GM04503 (cell line): ENCODE results near the gene SLC30A1.
A peak's percentile ranks its signal among the peaks of the same experiment; 100 is the strongest.
"Not testable (repeated sequence)": the region's sequence is repeated elsewhere in the genome, so short reads cannot be mapped to it uniquely, and the experiment has no call there.

Experiments used
- DNase-seq: peaks from one replicate; pipeline ENCODE4 v3.0.0-alpha.2; 2012; ENCODE audit warnings: low read depth

The SLC30A1 gene

GRCh38 chr1:211583011-211583992 is 4.3 kb upstream of the SLC30A1 start:
- no peak for DNase-seq

- peak; percentile 76 for DNase-seq
Measured at GRCh38 chr1:211581526-211581925, 2.6 kb upstream of the SLC30A1 start.

GRCh38 chr1:211580303-211580687 is 1.3 kb upstream of the SLC30A1 start:
- peak; percentile 46 for DNase-seq

GRCh38 chr1:211579440-211580302 is 710 bp upstream of the SLC30A1 start:
- DNase-seq, result no peak

GRCh38 chr1:211577819-211578639 is 932 bp downstream of the SLC30A1 start:
- no peak for DNase-seq

- no peak for DNase-seq
Measured at GRCh38 chr1:211577277-211577818, 1.6 kb downstream of the SLC30A1 start.

GRCh38 chr1:211576717-211577116 is 2.2 kb downstream of the SLC30A1 start:
- DNase-seq, result no peak

- DNase-seq, result no peak
Measured at GRCh38 chr1:211574705-211575104, 4.3 kb downstream of the SLC30A1 start.

- DNase-seq, result no peak
Measured at GRCh38 chr1:211571998-211572397, 7.0 kb downstream of the SLC30A1 start.

GRCh38 chr1:211570378-211570777 is 8.6 kb downstream of the SLC30A1 start:
- DNase-seq, result not testable (repeated sequence)

GRCh38 chr1:211566431-211567025 is 12.4 kb downstream of the SLC30A1 start:
- no peak for DNase-seq

GRCh38 chr1:211564084-211564483 is 14.9 kb downstream of the SLC30A1 start:
- no peak for DNase-seq

- DNase-seq, result no peak
Measured at GRCh38 chr1:211559222-211560010, 19.5 kb downstream of the SLC30A1 start.

GRCh38 chr1:211557894-211558625 is 20.9 kb downstream of the SLC30A1 start:
- DNase-seq, result no peak

- DNase-seq, result no peak
Measured at GRCh38 chr1:211553549-211553948, 25.4 kb downstream of the SLC30A1 start.

GRCh38 chr1:211551638-211552460 is 27.1 kb downstream of the SLC30A1 start:
- peak; percentile 6 for DNase-seq

- no peak for DNase-seq
Measured at GRCh38 chr1:211549092-211549711, 29.8 kb downstream of the SLC30A1 start.
